C4-2B (cell line): ENCODE measurements around the gene GFPT2.

Experiments used
- ZFX ChIP-seq: fragments of 450-650 bp; IDR thresholded peaks from 2 replicates; pipeline ENCODE4 v1.6.1; 2017
- TF ChIP-seq, protein P1 (sequence below): fragments of 450-650 bp; conservative IDR thresholded peaks from 2 replicates; pipeline ENCODE4 v1.5.1; 2017; ENCODE audit warnings: mild to moderate bottlenecking

DNA sequence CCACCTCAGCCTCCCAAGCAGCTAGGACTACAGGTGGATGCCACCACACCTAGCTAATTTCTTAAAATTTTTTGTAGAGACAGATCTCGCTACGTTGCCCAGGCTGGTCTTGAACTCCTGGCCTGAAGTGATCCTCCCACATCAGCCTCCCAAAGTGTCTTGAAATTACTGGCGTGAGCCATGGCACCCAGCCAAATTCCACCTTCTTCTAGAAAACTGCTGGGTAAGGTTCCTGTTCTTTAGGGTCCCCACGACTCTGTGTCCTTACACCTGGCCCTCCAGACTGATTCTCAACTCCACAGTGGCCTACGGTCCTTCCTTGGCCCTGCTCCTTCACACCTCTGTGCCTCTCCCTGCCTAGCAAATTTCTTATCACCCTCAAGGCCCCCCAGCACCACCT is 63.2 kb downstream of the GFPT2 start:
- TF ChIP-seq, protein P1, sequence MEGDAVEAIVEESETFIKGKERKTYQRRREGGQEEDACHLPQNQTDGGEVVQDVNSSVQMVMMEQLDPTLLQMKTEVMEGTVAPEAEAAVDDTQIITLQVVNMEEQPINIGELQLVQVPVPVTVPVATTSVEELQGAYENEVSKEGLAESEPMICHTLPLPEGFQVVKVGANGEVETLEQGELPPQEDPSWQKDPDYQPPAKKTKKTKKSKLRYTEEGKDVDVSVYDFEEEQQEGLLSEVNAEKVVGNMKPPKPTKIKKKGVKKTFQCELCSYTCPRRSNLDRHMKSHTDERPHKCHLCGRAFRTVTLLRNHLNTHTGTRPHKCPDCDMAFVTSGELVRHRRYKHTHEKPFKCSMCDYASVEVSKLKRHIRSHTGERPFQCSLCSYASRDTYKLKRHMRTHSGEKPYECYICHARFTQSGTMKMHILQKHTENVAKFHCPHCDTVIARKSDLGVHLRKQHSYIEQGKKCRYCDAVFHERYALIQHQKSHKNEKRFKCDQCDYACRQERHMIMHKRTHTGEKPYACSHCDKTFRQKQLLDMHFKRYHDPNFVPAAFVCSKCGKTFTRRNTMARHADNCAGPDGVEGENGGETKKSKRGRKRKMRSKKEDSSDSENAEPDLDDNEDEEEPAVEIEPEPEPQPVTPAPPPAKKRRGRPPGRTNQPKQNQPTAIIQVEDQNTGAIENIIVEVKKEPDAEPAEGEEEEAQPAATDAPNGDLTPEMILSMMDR = no peak
- no peak for TF ChIP-seq ZFX
